A673 (cell line): ENCODE results near the gene C16orf74.

Experiments used
- EZH2 ChIP-seq: fragments of 200-600 bp; sonication (generic); IDR thresholded peaks from 2 replicates; pipeline ENCODE4 v1.6.1; 2017; ENCODE audit warnings: borderline replicate concordance, low read depth, mild to moderate bottlenecking, mixed read lengths, antibody characterized with exemption, low read length; ENCODE audit not compliant: poor library complexity, severe bottlenecking
- TF ChIP-seq, protein P1 (sequence below): fragments of 300-800, 200-600 bp; sonication (generic); conservative IDR thresholded peaks from 2 replicates; pipeline ENCODE4 v1.5.1; 2017; ENCODE audit warnings: low read depth, mild to moderate bottlenecking, antibody characterized with exemption, low read length, moderate library complexity, mixed read lengths

GRCh38 chr16:85704011-85704410 is 46.9 kb downstream of the C16orf74 start:
- TF ChIP-seq, protein P1, sequence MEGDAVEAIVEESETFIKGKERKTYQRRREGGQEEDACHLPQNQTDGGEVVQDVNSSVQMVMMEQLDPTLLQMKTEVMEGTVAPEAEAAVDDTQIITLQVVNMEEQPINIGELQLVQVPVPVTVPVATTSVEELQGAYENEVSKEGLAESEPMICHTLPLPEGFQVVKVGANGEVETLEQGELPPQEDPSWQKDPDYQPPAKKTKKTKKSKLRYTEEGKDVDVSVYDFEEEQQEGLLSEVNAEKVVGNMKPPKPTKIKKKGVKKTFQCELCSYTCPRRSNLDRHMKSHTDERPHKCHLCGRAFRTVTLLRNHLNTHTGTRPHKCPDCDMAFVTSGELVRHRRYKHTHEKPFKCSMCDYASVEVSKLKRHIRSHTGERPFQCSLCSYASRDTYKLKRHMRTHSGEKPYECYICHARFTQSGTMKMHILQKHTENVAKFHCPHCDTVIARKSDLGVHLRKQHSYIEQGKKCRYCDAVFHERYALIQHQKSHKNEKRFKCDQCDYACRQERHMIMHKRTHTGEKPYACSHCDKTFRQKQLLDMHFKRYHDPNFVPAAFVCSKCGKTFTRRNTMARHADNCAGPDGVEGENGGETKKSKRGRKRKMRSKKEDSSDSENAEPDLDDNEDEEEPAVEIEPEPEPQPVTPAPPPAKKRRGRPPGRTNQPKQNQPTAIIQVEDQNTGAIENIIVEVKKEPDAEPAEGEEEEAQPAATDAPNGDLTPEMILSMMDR: no peak
- no peak for TF ChIP-seq EZH2
